ENCODE data around the gene PHKG1. TPM values are rescaled to one million over a fixed set of nuclear protein-coding genes. Genes with fewer than 3 reads are reported as not detected.
"Not testable (repeated sequence)": the region's sequence is repeated elsewhere in the genome, so short reads cannot be mapped to it uniquely, and the experiment has no call there.

The PHKG1 gene
- total and polyA plus RNA-seq, 2 of the 8 experiments (the other 6 are each of a cell fraction or from before 2014, with no cell fraction given), result 0.03 to 0.61 TPM

DNA sequence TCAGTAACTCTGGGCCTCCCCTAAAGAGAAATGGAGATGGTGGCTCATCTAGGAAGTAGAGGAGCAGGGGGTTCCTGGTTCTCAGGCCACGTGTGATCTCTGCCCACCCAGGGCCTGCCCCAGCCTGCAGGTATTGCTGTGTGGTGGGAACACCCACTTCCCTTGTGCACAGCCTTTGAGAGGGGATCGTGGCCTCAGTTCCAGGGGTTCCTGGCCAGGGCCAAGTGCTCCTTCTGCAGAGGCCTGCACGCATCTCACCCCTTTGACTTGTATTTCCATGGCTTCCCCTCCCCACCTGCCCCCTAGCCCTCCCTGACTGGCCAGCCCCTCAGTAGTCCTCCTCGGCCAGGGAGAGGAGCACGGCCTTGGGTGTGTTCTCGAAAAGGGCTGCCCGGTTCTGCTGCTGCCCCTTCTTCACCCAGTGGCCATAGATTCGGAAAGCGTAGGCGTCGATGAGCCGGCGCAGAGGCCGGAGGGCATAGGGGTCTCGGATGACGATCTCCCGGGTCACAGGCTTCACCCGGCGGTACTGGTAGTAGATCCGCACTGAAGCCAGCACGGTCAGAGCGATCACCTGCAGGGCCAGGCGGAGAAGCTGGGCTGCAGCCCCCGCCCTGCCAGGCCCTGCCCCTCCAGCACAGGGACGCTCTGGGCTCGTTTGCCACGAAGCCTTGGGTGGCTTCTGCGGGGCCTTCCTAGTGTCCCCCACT is 11.9 kb downstream of the PHKG1 start:
- not testable (repeated sequence) for H2BK5ac ChIP-seq (ENCODE audit: low read depth, low read length); H3K4me3 ChIP-seq (ENCODE audit: extremely low read depth in 1 of 4, insufficient read depth in 2 of 4, low read depth in 3 of 4, low read length in 4 of 4); H4K91ac ChIP-seq (replicated peaks; ENCODE audit: insufficient read length, low read length); DNase-seq (ENCODE audit: low read depth in 1 of 2, low spot score in 2 of 2); FAIRE-seq; H2AK5ac ChIP-seq (ENCODE audit: low read depth, low read length); H3K79me1 ChIP-seq (ENCODE audit: low read depth, low read length); H3K27me3 ChIP-seq (replicated peaks in 1 of 4; ENCODE audit: control insufficient read depth in 3 of 4, extremely low read depth in 1 of 4, insufficient read depth in 3 of 4, low read length in 3 of 4); H3K23me2 ChIP-seq (ENCODE audit: low read depth, low read length); H2BK15ac ChIP-seq (ENCODE audit: low read length); H2BK120ac ChIP-seq (replicated peaks; ENCODE audit: low read depth, low read length); H3K79me2 ChIP-seq (ENCODE audit: control insufficient read depth in 1 of 2, insufficient read depth in 2 of 2, low read length in 2 of 2); H3K9me3 ChIP-seq (ENCODE audit: insufficient read depth in 2 of 2, low read depth in 1 of 2, low read length in 1 of 2); H3K56ac ChIP-seq (replicated peaks; ENCODE audit: insufficient read length, low read depth, low read length); H3K4me1 ChIP-seq (replicated peaks in 1 of 4; ENCODE audit: control insufficient read depth in 3 of 4, insufficient read depth in 4 of 4, low read length in 3 of 4); H2AFZ ChIP-seq (ENCODE audit: low read length); H3K18ac ChIP-seq (ENCODE audit: extremely low read depth, low read length); H3K4ac ChIP-seq (replicated peaks; ENCODE audit: insufficient read length, low read depth, low read length); H4K8ac ChIP-seq (ENCODE audit: extremely low read depth, insufficient read depth, low read length); H3K4me2 ChIP-seq (ENCODE audit: insufficient read depth in 1 of 2, low read depth in 2 of 2, low read length in 2 of 2); H3K27ac ChIP-seq (ENCODE audit: low read depth, low read length); H3K14ac ChIP-seq (ENCODE audit: insufficient read length); H2BK20ac ChIP-seq (ENCODE audit: low read length); H3K9ac ChIP-seq (replicated peaks in 1 of 4; ENCODE audit: extremely low read depth in 1 of 4, low read depth in 3 of 4, low read length in 3 of 4); H4K5ac ChIP-seq (ENCODE audit: insufficient read length, low read depth, low read length); H2BK12ac ChIP-seq (ENCODE audit: low read depth, low read length); H3K23ac ChIP-seq (ENCODE audit: insufficient read length); H4K20me1 ChIP-seq (replicated peaks in 1 of 2; ENCODE audit: control insufficient read depth in 1 of 2, insufficient read depth in 2 of 2, low read length in 2 of 2)
- 91% methylated on average over 25 of the region's 28 CpGs; no CpG with 5 or more reads in 1 of the 2 experiments for WGBS, 2 experiments (ENCODE audit: extremely low coverage in 1 of 2, insufficient coverage in 1 of 2, insufficient read length in 1 of 2, insufficient replicate concordance in 2 of 2, low coverage in 1 of 2, low lambda C conversion rate in 2 of 2, missing lambda C conversion rate in 1 of 2)
- H3K36me3 ChIP-seq (ENCODE audit: control insufficient read depth in 2 of 4, insufficient read depth in 4 of 4, low read length in 3 of 4), result peaks cover 0 to 25% (median 8%) of the 10 kb centered on the region in 4 experiments; a peak in 7 of 8 replicates
- POLR2A ChIA-PET (ENCODE audit: partially characterized antibody), result interaction anchor here (3.6 kb wide), 1 partner anchor 12 kb away, joined by 18 read pairs; the partner anchor contains the start of gene PHKG1
- CTCF ChIA-PET (ENCODE audit: partially characterized antibody), result interaction anchor here (2.9 kb wide), 1 partner anchor 11 kb away, joined by 23 read pairs; the partner anchor contains the start of gene PHKG1

Data from H1 (cell line).